ENCODE results near the gene RNASEH2B. TPM values are rescaled to one million over a fixed set of nuclear protein-coding genes. Genes with fewer than 3 reads are reported as not detected.

Gene RNASEH2B
- total and polyA plus RNA-seq, 2 experiments from 2014 or later = 39.0 to 64.8 TPM

- TF ChIP-seq ZNF331 (CRISPR knock-in tag; IDR thresholded peaks at IDR 0.05; ENCODE audit: low read depth) (no peak), EZH2phosphoT487 (IDR thresholded peaks at IDR 0.05; ENCODE audit: unreplicated experiment) (no peak), CREB1 (CRISPR knock-in tag; IDR thresholded peaks at IDR 0.05; ENCODE audit: low read depth) (no peak), ETS1 (IDR thresholded peaks at IDR 0.05) (no peak), ZNF462 (CRISPR knock-in tag; IDR thresholded peaks at IDR 0.05) (no peak), CTCF (conservative IDR thresholded peaks at IDR 0.05; ENCODE audit: low read depth in 2 of 2) (no peak), EZH2 (IDR thresholded peaks at IDR 0.05; ENCODE audit: low read depth, unreplicated experiment) (no peak), JUNB (IDR thresholded peaks at IDR 0.05; ENCODE audit: unreplicated experiment) (no peak), ZNF114 (CRISPR knock-in tag; IDR thresholded peaks at IDR 0.05) (no peak), NANOG (IDR thresholded peaks at IDR 0.05; ENCODE audit: borderline replicate concordance) (no peak), POLR2AphosphoS5 (IDR thresholded peaks at IDR 0.05; ENCODE audit: low read depth) (no peak)
- Histone ChIP-seq H2AFZ (no peak overlapping the region), H3K4me1 (ENCODE audit: insufficient read depth) (no peaks in the 10 kb centered on the region), H4K20me1 (replicated peaks; ENCODE audit: insufficient read depth) (no peaks in the 10 kb centered on the region), H3K9me2 (ENCODE audit: insufficient read depth) (no peaks in the 10 kb centered on the region), H3F3A (replicated peaks; ENCODE audit: low read depth) (no peaks in the 10 kb centered on the region), H3K79me2 (replicated peaks; ENCODE audit: insufficient read depth) (no peaks in the 10 kb centered on the region), H3K4me3 (no peak overlapping the region), H3K27ac (ENCODE audit: low read depth) (no peak overlapping the region), H3K4me2 (no peak overlapping the region), H3K27me3 (ENCODE audit: insufficient read depth) (no peaks in the 10 kb centered on the region), H3K36me3 (ENCODE audit: insufficient read depth) (no peaks in the 10 kb centered on the region)
- no peaks in the 10 kb centered on the region for H3K9me3 Mint-ChIP-seq
- no peak overlapping the region for H3K4me3 Mint-ChIP-seq
- DNase-seq (ENCODE audit: low spot score) (no peak), ATAC-seq (no peak)
- no peaks in the 10 kb centered on the region for H3K27me3 Mint-ChIP-seq (ENCODE audit: insufficient read depth, low read depth, poor library complexity)
- no peaks in the 10 kb centered on the region for H3K36me3 Mint-ChIP-seq (ENCODE audit: low read depth)
- no peak overlapping the region for H3K27ac Mint-ChIP-seq
- H3K4me1 Mint-ChIP-seq = peaks cover 13% of the 10 kb centered on the region
Measured at GRCh38 chr13:50951366-50951765, 41.8 kb downstream of the RNASEH2B start.

All from GM23338 (cell line).